B cell (primary cell): Measurements from ENCODE around the gene SLC6A1.

Experiments
- CTCF ChIP-seq: fragments of 200-600 bp; IDR thresholded peaks from one replicate; pipeline ENCODE4 v1.8.0; 2022; ENCODE audit warnings: antibody characterized with exemption, mild to moderate bottlenecking
- EZH2 ChIP-seq: IDR thresholded peaks from 2 replicates; pipeline ENCODE4 v1.6.1; 2012; ENCODE audit warnings: borderline replicate concordance, low read depth, mild to moderate bottlenecking, moderate library complexity, low read length; ENCODE audit not compliant: insufficient read depth, poor library complexity, severe bottlenecking

- no peak for TF ChIP-seq CTCF
- no peak for TF ChIP-seq EZH2
These were observed 87.9 kb downstream of the SLC6A1 start for GRCh38 chr3:11080492-11080891.
